ENCODE results near the gene DLG1. TPM values are rescaled to one million over a fixed set of nuclear protein-coding genes. Genes with fewer than 3 reads are reported as not detected.

Gene DLG1
- total and polyA plus RNA-seq, 9 of the 15 experiments (the other 6 are each of a cell fraction or from before 2014, with no cell fraction given) = 9.4 to 63.5 (median 43.6) TPM

- TF ChIP-seq NFYB (IDR thresholded peaks at IDR 0.05; ENCODE audit: extremely low read depth, insufficient read length) (no peak), CEBPB (tag; IDR thresholded peaks at IDR 0.05) (peak; percentile 89), ZHX1 (conservative IDR thresholded peaks at IDR 0.05; ENCODE audit: low read length) (no peak), HEY1 (CRISPR knock-in tag; IDR thresholded peaks at IDR 0.05; ENCODE audit: borderline replicate concordance) (no peak), RFX1 (IDR thresholded peaks at IDR 0.05) (no peak), BCL6 (CRISPR knock-in tag; IDR thresholded peaks at IDR 0.05) (no peak), NFIC (IDR thresholded peaks at IDR 0.05) (peak; percentile 97)
Measured at GRCh38 chr3:197151580-197151979, 146.8 kb downstream of the DLG1 start (continued).

- H3K27ac ChIP-seq (ENCODE audit: extremely low read depth, low read depth, low read length) = no peak overlapping the region
- no TSS peak for BruUV-seq (replicated peaks)
- H3K4me2 ChIP-seq (ENCODE audit: insufficient read depth, low read length) = no peak overlapping the region
- H3K79me2 ChIP-seq (ENCODE audit: control insufficient read depth, insufficient read depth, low read length) = 0 out of 3 replicates have a peak, but pooled peaks cover 11% of the 10 kb centered on the region
- no peak for FAIRE-seq
- no peaks in the 10 kb centered on the region for H3K36me3 ChIP-seq (ENCODE audit: control insufficient read depth, insufficient read depth, low read length)
- no peak for DNase-seq (ENCODE audit: extremely low read depth in 1 of 4, low spot score in 3 of 4)
- ATAC-seq = no peak
- in situ Hi-C loops (cut with MboI) = no loop called here
- H3K4me3 ChIP-seq = no peak overlapping the region
- no peaks in the 10 kb centered on the region for H3K9me1 ChIP-seq (ENCODE audit: control insufficient read depth, insufficient read depth, low read length)
- H3K9me3 ChIP-seq (replicated peaks; ENCODE audit: control insufficient read depth, insufficient read depth, low read depth, low read length) = no peaks in the 10 kb centered on the region
- H2AFZ ChIP-seq (ENCODE audit: low read depth, low read length) = no peak overlapping the region
- H3K9ac ChIP-seq (ENCODE audit: insufficient read depth in 1 of 2, low read depth in 2 of 2, low read length in 2 of 2) = no peak overlapping the region
- no peaks in the 10 kb centered on the region for H3K27me3 ChIP-seq (ENCODE audit: control insufficient read depth in 2 of 2, insufficient read depth in 2 of 2, low read length in 2 of 2)
- intact Hi-C loops (cut with micrococcal nuclease) = no loop called here
- no peaks in the 10 kb centered on the region for H4K20me1 ChIP-seq (replicated peaks; ENCODE audit: control insufficient read depth, insufficient read depth, low read length)
- 0 out of 5 replicates have a peak, but pooled peaks cover 0 to 4% of the 10 kb centered on the region in 2 experiments for H3K4me1 ChIP-seq (replicated peaks in 1 of 2; ENCODE audit: control insufficient read depth in 2 of 2, insufficient read depth in 2 of 2, low read length in 2 of 2)
- POLR2A ChIA-PET = no interaction called here
- CTCF ChIA-PET (ENCODE audit: low intra/inter-chr PET ratio) = no interaction called here
- WGBS (ENCODE audit: insufficient coverage, low coverage, missing lambda C conversion rate) = 84% methylated on average over 3 of the region's 3 CpGs
- TF ChIP-seq BHLHE40 (IDR thresholded peaks at IDR 0.05; ENCODE audit: low read length) (no peak), FOXK1 (CRISPR knock-in tag; IDR thresholded peaks at IDR 0.05; ENCODE audit: borderline replicate concordance) (no peak), NFE2L1 (tag; IDR thresholded peaks at IDR 0.05; ENCODE audit: borderline replicate concordance, low read depth) (no peak), ZNF79 (CRISPR knock-in tag; IDR thresholded peaks at IDR 0.05; ENCODE audit: low read depth) (no peak), ARID1B (IDR thresholded peaks at IDR 0.05) (no peak), DEAF1 (CRISPR knock-in tag; IDR thresholded peaks at IDR 0.05) (no peak)
- TF ChIP-seq, protein P1, sequence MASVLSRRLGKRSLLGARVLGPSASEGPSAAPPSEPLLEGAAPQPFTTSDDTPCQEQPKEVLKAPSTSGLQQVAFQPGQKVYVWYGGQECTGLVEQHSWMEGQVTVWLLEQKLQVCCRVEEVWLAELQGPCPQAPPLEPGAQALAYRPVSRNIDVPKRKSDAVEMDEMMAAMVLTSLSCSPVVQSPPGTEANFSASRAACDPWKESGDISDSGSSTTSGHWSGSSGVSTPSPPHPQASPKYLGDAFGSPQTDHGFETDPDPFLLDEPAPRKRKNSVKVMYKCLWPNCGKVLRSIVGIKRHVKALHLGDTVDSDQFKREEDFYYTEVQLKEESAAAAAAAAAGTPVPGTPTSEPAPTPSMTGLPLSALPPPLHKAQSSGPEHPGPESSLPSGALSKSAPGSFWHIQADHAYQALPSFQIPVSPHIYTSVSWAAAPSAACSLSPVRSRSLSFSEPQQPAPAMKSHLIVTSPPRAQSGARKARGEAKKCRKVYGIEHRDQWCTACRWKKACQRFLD (CRISPR knock-in tag; IDR thresholded peaks at IDR 0.05) = no peak
- TF ChIP-seq, protein P2, sequence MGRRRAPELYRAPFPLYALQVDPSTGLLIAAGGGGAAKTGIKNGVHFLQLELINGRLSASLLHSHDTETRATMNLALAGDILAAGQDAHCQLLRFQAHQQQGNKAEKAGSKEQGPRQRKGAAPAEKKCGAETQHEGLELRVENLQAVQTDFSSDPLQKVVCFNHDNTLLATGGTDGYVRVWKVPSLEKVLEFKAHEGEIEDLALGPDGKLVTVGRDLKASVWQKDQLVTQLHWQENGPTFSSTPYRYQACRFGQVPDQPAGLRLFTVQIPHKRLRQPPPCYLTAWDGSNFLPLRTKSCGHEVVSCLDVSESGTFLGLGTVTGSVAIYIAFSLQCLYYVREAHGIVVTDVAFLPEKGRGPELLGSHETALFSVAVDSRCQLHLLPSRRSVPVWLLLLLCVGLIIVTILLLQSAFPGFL (CRISPR knock-in tag; IDR thresholded peaks at IDR 0.05) = no peak
Measured at GRCh38 chr3:197149528-197149927, 148.9 kb downstream of the DLG1 start.
